Bronchial epithelial cell (primary cell): ENCODE results near the gene LRSAM1. TPM values are rescaled to one million over a fixed set of nuclear protein-coding genes. Genes with fewer than 3 reads are reported as not detected.

Experiments
- DNase-seq: peaks from one replicate; pipeline ENCODE4 v3.0.0-alpha.2; 2010; ENCODE audit warnings: low read depth
- FAIRE-seq: peaks from 2 replicates; lab custom pipeline; 2011; peaks lifted over from hg19 to GRCh38; lab: Jason Lieb, UNC
- H3K27me3 ChIP-seq: 2 replicates; pipeline ENCODE4 v1.5.1; 2011; ENCODE audit warnings: low read length; ENCODE audit not compliant: control insufficient read depth, insufficient read depth
- H3K36me3 ChIP-seq: 2 replicates; pipeline ENCODE4 v1.5.1; 2011; ENCODE audit warnings: low read length; ENCODE audit not compliant: control insufficient read depth, insufficient read depth
- H3K4me3 ChIP-seq: 2 replicates; pipeline ENCODE4 v1.5.1; 2011; ENCODE audit warnings: mild to moderate bottlenecking, low read depth, low read length, control low read depth
- total RNA-seq: library from RNA; depleted of rRNA; stranded (reverse); fragments of >200 nt; gene quantifications from 2 replicates; pipeline ENCODE4 v1.2.1, GENCODE V29; 2014
- TF ChIP-seq, protein P1 (sequence below): IDR thresholded peaks from 2 replicates; pipeline ENCODE4 v1.5.1; 2011; ENCODE audit warnings: mild to moderate bottlenecking, moderate library complexity, low read length, control low read depth, inconsistent platforms; ENCODE audit not compliant: insufficient read depth, severe bottlenecking

Gene LRSAM1
- total RNA-seq, 1 donor from 2014 or later, result 5.3 TPM

GRCh38 chr9:127550282-127550681 is 99.0 kb downstream of the LRSAM1 start:
- peaks cover 15% of the 10 kb centered on the region for H3K36me3 ChIP-seq
- FAIRE-seq (no peak), DNase-seq (no peak)

DNA sequence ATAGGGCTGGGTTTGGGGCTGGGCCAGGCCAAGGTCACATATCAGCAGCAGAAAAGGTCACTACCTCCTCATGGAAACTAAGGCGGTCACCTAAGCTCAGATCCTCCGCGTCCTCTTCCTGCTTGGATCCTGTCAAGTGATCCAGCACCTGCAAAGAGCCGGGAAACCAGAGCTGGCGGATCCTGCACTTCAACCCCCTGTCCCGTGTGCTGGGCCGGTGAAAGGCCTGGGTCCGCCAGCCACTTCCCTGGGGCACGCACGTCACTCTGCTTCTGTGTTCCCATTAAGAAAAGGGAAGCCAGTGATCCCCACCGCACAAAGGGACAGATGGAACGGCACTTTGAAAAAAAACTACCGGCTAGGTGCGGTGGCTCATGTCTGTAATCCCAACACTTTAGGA is 99.4 kb downstream of the LRSAM1 start:
- no peak overlapping the region for H3K4me3 ChIP-seq
- H3K27me3 ChIP-seq, result no peaks in the 10 kb centered on the region
- no peak for FAIRE-seq
- DNase-seq, result no peak
- TF ChIP-seq, protein P1, sequence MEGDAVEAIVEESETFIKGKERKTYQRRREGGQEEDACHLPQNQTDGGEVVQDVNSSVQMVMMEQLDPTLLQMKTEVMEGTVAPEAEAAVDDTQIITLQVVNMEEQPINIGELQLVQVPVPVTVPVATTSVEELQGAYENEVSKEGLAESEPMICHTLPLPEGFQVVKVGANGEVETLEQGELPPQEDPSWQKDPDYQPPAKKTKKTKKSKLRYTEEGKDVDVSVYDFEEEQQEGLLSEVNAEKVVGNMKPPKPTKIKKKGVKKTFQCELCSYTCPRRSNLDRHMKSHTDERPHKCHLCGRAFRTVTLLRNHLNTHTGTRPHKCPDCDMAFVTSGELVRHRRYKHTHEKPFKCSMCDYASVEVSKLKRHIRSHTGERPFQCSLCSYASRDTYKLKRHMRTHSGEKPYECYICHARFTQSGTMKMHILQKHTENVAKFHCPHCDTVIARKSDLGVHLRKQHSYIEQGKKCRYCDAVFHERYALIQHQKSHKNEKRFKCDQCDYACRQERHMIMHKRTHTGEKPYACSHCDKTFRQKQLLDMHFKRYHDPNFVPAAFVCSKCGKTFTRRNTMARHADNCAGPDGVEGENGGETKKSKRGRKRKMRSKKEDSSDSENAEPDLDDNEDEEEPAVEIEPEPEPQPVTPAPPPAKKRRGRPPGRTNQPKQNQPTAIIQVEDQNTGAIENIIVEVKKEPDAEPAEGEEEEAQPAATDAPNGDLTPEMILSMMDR, result no peak
- peaks cover 15% of the 10 kb centered on the region for H3K36me3 ChIP-seq

More at GRCh38 chr9:127550282-127550681, 99.0 kb downstream of the LRSAM1 start:
- no peaks in the 10 kb centered on the region for H3K27me3 ChIP-seq
- TF ChIP-seq, protein P1, result no peak
- H3K4me3 ChIP-seq, result no peak overlapping the region

Other genes with a start within 250 kb of the LRSAM1 start
- 2.4 and 5.4 TPM in 2 replicates for gene GARNL3, start 186.7 kb upstream of the LRSAM1 start, total RNA-seq
- gene SLC2A8, start 54.3 kb upstream of the LRSAM1 start, total RNA-seq, result 4.5 and 7.0 TPM in 2 replicates
- gene ZNF79, start 27.1 kb upstream of the LRSAM1 start, total RNA-seq, result 12.8 and 14.0 TPM in 2 replicates
- gene RPL12, start 104 bp upstream of the LRSAM1 start, total RNA-seq, result 2,552 and 3,707 TPM in 2 replicates
- 7.9 and 17.1 TPM in 2 replicates for gene STXBP1, start 160.8 kb downstream of the LRSAM1 start, total RNA-seq